Mammary epithelial cell (primary cell): Measurements from ENCODE around the gene TMEM79.

Experiments used
- EZH2 ChIP-seq: IDR thresholded peaks from 2 replicates; pipeline ENCODE4 v1.6.1; 2012; ENCODE audit warnings: low read length, inconsistent platforms, borderline replicate concordance
- TF ChIP-seq, protein P1 (sequence below), 2 donors: IDR thresholded peaks in 1 of 2; conservative IDR thresholded peaks in 1 of 2; 2 replicates each; pipeline ENCODE4 v1.5.1; 2011 to 2012; ENCODE audit warnings: inconsistent platforms in 2 of 2, low read length in 2 of 2, mild to moderate bottlenecking in 2 of 2, control low read depth in 1 of 2, low read depth in 1 of 2; ENCODE audit not compliant: insufficient read depth in 1 of 2; ENCODE audit errors: extremely low read depth in 1 of 2

- TF ChIP-seq, protein P1, sequence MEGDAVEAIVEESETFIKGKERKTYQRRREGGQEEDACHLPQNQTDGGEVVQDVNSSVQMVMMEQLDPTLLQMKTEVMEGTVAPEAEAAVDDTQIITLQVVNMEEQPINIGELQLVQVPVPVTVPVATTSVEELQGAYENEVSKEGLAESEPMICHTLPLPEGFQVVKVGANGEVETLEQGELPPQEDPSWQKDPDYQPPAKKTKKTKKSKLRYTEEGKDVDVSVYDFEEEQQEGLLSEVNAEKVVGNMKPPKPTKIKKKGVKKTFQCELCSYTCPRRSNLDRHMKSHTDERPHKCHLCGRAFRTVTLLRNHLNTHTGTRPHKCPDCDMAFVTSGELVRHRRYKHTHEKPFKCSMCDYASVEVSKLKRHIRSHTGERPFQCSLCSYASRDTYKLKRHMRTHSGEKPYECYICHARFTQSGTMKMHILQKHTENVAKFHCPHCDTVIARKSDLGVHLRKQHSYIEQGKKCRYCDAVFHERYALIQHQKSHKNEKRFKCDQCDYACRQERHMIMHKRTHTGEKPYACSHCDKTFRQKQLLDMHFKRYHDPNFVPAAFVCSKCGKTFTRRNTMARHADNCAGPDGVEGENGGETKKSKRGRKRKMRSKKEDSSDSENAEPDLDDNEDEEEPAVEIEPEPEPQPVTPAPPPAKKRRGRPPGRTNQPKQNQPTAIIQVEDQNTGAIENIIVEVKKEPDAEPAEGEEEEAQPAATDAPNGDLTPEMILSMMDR (conservative IDR thresholded peaks at IDR 0.05 in 1 of 2, IDR thresholded peaks at IDR 0.05 in 1 of 2; ENCODE audit: extremely low read depth in 1 of 2, insufficient read depth in 1 of 2, low read depth in 1 of 2, low read length in 2 of 2), result no peak
- TF ChIP-seq EZH2, result no peak
Observed at GRCh38 chr1:156338180-156338976, 54.3 kb downstream of the TMEM79 start, which contains the start of the genes CCT3 and TSACC.
